Esophagus muscularis mucosa (tissue), 4 donors: Measurements from ENCODE around the gene MAGI1. TPM values are rescaled to one million over a fixed set of nuclear protein-coding genes. Genes with fewer than 3 reads are reported as not detected.

Source experiments
- DNase-seq: peaks from one replicate; pipeline ENCODE4 v3.0.0-alpha.2; 2017; ENCODE audit errors: extremely low spot score
- H3K27ac ChIP-seq, 4 donors: fragments of 200-600 bp; sonication (generic); replicated peaks in 1 of 4; 1 replicate in 3 of 4; 2 replicates in 1 of 4; pipeline ENCODE4 v1.5.1; 2016 to 2019; ENCODE audit warnings: mild to moderate bottlenecking in 1 of 4
- H3K27me3 ChIP-seq, 4 donors: fragments of 200-600 bp; sonication (generic); one replicate each; pipeline versions ENCODE4 v1.5.1 to v1.6.0; 2016 to 2019
- H3K36me3 ChIP-seq, 4 donors: fragments of 200-600 bp; sonication (generic); one replicate each; pipeline ENCODE4 v1.5.1; 2016 to 2019
- H3K4me1 ChIP-seq, 4 donors: fragments of 200-600 bp; sonication (generic); one replicate each; pipeline ENCODE4 v1.5.1; 2016 to 2019
- H3K4me3 ChIP-seq, 4 donors: fragments of 200-600 bp; sonication (generic); 1 replicate in 2 of 4; 2 replicates in 2 of 4; pipeline ENCODE4 v1.5.1; 2016 to 2019; ENCODE audit warnings: mild to moderate bottlenecking in 4 of 4, moderate library complexity in 1 of 4
- H3K9me3 ChIP-seq, 4 donors: fragments of 200-600 bp; sonication (generic); 1 replicate in 3 of 4; 2 replicates in 1 of 4; pipeline ENCODE4 v1.5.1; 2016 to 2019
- EP300 ChIP-seq: sonication (generic); formaldehyde crosslinking; IDR thresholded peaks from one replicate; pipeline ENCODE4 v1.6.1; 2017; ENCODE audit warnings: antibody characterized with exemption
- POLR2A ChIP-seq: fragments of 450-650 bp; IDR thresholded peaks from one replicate; pipeline ENCODE4 v1.6.1; 2017; ENCODE audit warnings: antibody characterized with exemption, moderate library complexity, mild to moderate bottlenecking, low read depth
- POLR2AphosphoS5 ChIP-seq, 2 donors: sonication (generic); formaldehyde crosslinking; IDR thresholded peaks; one replicate each; pipeline ENCODE4 v1.6.1; 2017; ENCODE audit warnings: antibody characterized with exemption in 2 of 2
- WGBS: methylation state at CpG from one replicate; pipeline ENCODE4 v1.1.5; 2018; 5-methylcytosine and 5-hydroxymethylcytosine counted together
- intact Hi-C: fragments of 100-400 bp; cut with DNase I; formaldehyde crosslinking; loops from one replicate; pipeline ENCODE4 v1.15.1; 2023
- total RNA-seq, 4 donors: library from RNA; depleted of rRNA; stranded (reverse); fragments of >200 nt; gene quantifications; one replicate each; pipeline versions ENCODE4 v1.1.0 to v1.2.1, GENCODE V29; 2016
- TF ChIP-seq, protein P1 (sequence below), 3 experiments: fragments of 200-600 bp in 2 of 3; fragments of 450-650 bp in 1 of 3; sonication (generic) in 2 of 3; IDR thresholded peaks; one replicate each; pipeline ENCODE4 v1.5.1; 2017 to 2019; ENCODE audit warnings: antibody characterized with exemption in 3 of 3, mild to moderate bottlenecking in 2 of 3, moderate library complexity in 1 of 3

Gene MAGI1
- total RNA-seq, 4 donors from 2014 or later: 17.1 to 35.1 (median 25.2) TPM

DNA sequence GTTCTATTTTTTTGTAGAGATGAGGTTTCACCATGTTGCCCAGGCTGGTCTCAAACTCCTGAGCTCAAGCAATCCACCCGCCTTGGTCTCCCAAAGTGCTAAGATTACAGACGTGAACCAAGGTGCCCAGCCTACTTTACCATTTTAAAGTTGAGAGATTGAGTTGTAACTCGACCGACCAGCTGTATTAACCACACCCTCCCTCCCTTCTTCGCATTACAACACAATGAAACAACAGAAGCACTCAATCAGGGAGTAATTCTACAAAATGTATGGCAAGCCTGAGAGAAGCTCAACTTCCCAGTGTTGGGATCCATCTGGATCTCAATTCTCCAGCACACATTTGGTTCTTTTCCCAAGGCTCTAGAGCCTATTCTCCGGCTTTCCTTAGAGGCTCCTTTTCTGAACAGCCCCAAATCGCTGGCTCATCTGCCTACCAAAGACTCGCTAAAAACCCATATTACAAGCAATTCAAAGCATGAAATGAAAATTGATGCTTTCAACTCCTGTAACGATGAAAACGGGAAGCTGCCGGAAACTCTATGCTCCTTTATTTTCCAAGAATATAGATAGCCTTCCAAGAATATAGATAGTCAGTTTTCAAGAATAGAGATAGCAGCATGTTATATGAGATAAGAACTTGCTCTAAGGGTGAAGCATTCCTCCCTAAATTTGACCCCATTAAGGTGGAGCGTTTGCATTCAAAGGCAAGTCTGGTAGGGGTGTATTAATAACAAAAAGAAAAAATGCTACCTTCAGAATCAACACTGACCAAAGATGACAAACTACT, 450.9 kb downstream of the MAGI1 start:
- DNase-seq: no peak
- Histone ChIP-seq H3K27ac (no peak overlapping the region), H3K36me3 (no peaks in the 10 kb centered on the region), H3K4me1 (peaks cover 5 to 12% (median 10%) of the 10 kb centered on the region in 4 donors), H3K4me3 (no peak overlapping the region), H3K27me3 (no peaks in the 10 kb centered on the region), H3K9me3 (no peaks in the 10 kb centered on the region)
- 87% methylated on average over 12 of the region's 12 CpGs for WGBS
- intact Hi-C loops: no loop called here
- TF ChIP-seq EP300: no peak
- TF ChIP-seq POLR2A: no peak
- no peak for TF ChIP-seq POLR2AphosphoS5 (IDR thresholded peaks at IDR 0.05)
- TF ChIP-seq, protein P1, sequence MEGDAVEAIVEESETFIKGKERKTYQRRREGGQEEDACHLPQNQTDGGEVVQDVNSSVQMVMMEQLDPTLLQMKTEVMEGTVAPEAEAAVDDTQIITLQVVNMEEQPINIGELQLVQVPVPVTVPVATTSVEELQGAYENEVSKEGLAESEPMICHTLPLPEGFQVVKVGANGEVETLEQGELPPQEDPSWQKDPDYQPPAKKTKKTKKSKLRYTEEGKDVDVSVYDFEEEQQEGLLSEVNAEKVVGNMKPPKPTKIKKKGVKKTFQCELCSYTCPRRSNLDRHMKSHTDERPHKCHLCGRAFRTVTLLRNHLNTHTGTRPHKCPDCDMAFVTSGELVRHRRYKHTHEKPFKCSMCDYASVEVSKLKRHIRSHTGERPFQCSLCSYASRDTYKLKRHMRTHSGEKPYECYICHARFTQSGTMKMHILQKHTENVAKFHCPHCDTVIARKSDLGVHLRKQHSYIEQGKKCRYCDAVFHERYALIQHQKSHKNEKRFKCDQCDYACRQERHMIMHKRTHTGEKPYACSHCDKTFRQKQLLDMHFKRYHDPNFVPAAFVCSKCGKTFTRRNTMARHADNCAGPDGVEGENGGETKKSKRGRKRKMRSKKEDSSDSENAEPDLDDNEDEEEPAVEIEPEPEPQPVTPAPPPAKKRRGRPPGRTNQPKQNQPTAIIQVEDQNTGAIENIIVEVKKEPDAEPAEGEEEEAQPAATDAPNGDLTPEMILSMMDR (IDR thresholded peaks at IDR 0.05): no peak

DNA sequence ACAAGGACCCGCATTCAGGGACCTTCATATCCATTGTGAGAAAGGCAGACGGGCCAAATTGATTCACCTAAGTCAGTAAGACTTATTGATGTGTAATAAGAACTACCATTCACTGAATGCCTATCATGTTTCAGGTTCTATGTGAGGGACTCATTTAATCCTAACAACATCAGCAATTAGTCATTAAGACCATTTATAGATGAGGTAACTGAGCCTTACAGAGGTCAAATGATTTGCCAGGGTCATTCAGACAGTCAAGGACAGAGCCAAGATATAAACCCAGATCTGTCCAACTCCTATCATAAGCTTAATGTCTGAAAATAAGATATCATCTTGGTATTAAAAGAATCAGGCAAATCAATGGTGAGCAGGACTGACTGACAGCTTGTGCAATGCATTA, 453.8 kb downstream of the MAGI1 start:
- H3K27ac ChIP-seq: no peak overlapping the region
- WGBS: 95% methylated on average over 2 of the region's 2 CpGs
- no peaks in the 10 kb centered on the region for H3K9me3 ChIP-seq
- intact Hi-C loops: no loop called here
- peaks cover 5 to 19% (median 11%) of the 10 kb centered on the region in 4 donors for H3K4me1 ChIP-seq
- no peak overlapping the region for H3K4me3 ChIP-seq
- no peak for TF ChIP-seq EP300
- TF ChIP-seq POLR2A: no peak
- no peak for TF ChIP-seq POLR2AphosphoS5 (IDR thresholded peaks at IDR 0.05)
- TF ChIP-seq, protein P1 (IDR thresholded peaks at IDR 0.05): no peak
- DNase-seq: no peak
- no peaks in the 10 kb centered on the region for H3K36me3 ChIP-seq
- H3K27me3 ChIP-seq: no peaks in the 10 kb centered on the region

DNA sequence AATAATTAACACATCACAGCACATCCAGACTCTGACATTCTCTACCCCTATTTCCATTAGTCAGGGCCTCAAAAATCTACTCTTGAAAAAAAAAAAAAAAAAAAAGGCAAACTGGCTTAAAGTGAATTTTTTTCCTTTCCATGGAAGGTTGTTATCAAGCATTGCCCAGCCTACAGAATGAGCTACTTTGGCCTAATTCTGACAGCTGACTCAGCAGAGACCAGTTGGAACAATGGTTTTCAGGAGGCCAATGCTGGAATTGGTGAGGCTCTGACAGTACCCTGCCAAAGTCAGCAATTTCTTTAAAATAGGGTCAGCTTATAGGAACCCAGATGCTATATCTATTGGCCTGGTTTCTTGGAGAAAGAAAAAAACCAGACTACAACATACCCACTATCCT, 454.7 kb downstream of the MAGI1 start:
- no peaks in the 10 kb centered on the region for H3K9me3 ChIP-seq
- H3K27ac ChIP-seq: no peak overlapping the region
- H3K36me3 ChIP-seq: no peaks in the 10 kb centered on the region
- no peaks in the 10 kb centered on the region for H3K27me3 ChIP-seq
- peaks cover 5 to 19% (median 11%) of the 10 kb centered on the region in 4 donors for H3K4me1 ChIP-seq
- intact Hi-C loops: no loop called here
- TF ChIP-seq EP300: no peak
- TF ChIP-seq POLR2A: no peak
- TF ChIP-seq POLR2AphosphoS5 (IDR thresholded peaks at IDR 0.05): no peak
- TF ChIP-seq, protein P1 (IDR thresholded peaks at IDR 0.05): no peak
- H3K4me3 ChIP-seq: no peak overlapping the region
- no peak for DNase-seq

DNA sequence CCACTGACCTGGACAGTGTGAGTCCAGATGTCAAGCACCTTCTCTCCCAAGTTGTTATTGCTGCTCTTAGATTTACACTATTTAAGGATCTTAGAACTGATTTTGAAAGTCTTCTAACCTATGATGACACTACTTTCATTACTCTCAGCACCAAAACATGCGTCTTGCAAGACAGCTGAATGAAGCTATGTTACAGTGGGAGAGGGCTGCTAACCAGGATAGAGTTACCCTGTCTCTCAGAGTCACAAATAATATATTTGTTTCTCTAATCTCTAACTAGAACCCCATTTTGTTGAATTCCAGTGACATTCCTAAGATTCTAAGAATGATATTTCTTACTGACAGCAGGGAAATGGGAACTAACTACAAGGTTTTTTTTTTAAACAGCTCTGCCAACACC, 455.5 kb downstream of the MAGI1 start:
- 95% methylated on average over 1 of the region's 1 CpG for WGBS
- TF ChIP-seq POLR2A (no peak), POLR2AphosphoS5 (IDR thresholded peaks at IDR 0.05) (no peak), EP300 (no peak)
- TF ChIP-seq, protein P1 (IDR thresholded peaks at IDR 0.05): no peak
- DNase-seq: no peak
- Histone ChIP-seq H3K4me3 (no peak overlapping the region), H3K36me3 (no peaks in the 10 kb centered on the region), H3K9me3 (no peaks in the 10 kb centered on the region), H3K27me3 (no peaks in the 10 kb centered on the region), H3K4me1 (peaks cover 5 to 19% (median 11%) of the 10 kb centered on the region in 4 donors), H3K27ac (no peak overlapping the region)
- intact Hi-C loops: no loop called here
